H1 (cell line): ENCODE measurements around the gene USPL1. TPM values are rescaled to one million over a fixed set of nuclear protein-coding genes. Genes with fewer than 3 reads are reported as not detected.
A peak's percentile ranks its signal among the peaks of the same experiment; 100 is the strongest.

Experiments
- CTCF ChIA-PET: fragments of 300-600 bp; sonication (Branson Sonifier 250); formaldehyde crosslinking; loops from one replicate; lab custom pipeline; 2021; ENCODE audit not compliant: partially characterized antibody; lab: Charles Lee
- POLR2A ChIA-PET: fragments of 300-600 bp; sonication (Branson Sonifier 250); formaldehyde crosslinking; loops from one replicate; lab custom pipeline; 2021; ENCODE audit warnings: inconsistent platforms; ENCODE audit not compliant: partially characterized antibody; lab: Charles Lee
- DNase-seq, 2 experiments: peaks; one replicate each; pipeline versions ENCODE4 v3.0.0 to v3.0.0-alpha.2; 2010 to 2022; ENCODE audit warnings: low spot score in 2 of 2, low read depth in 1 of 2, mixed read lengths in 1 of 2
- FAIRE-seq: peaks from 2 replicates; lab custom pipeline; 2011; peaks lifted over from hg19 to GRCh38; lab: Jason Lieb, UNC
- H2AFZ ChIP-seq: 2 replicates; pipeline ENCODE4 v1.8.1; 2012; ENCODE audit warnings: low read length, inconsistent platforms
- H2AK5ac ChIP-seq: 2 replicates; pipeline ENCODE4 v1.6.1; 2013; ENCODE audit warnings: low read depth, low read length
- H2BK120ac ChIP-seq: replicated peaks from 2 replicates; pipeline ENCODE3; 2013; ENCODE audit warnings: low read depth, low read length, inconsistent platforms
- H2BK12ac ChIP-seq: 2 replicates; pipeline ENCODE4 v1.6.1; 2013; ENCODE audit warnings: low read depth, low read length
- H2BK15ac ChIP-seq: 2 replicates; pipeline ENCODE4 v1.6.1; 2013; ENCODE audit warnings: low read length
- H2BK20ac ChIP-seq: 2 replicates; pipeline ENCODE4 v1.6.1; 2013; ENCODE audit warnings: low read length
- H2BK5ac ChIP-seq: 2 replicates; pipeline ENCODE4 v1.6.1; 2013; ENCODE audit warnings: low read depth, low read length
- H3K14ac ChIP-seq: 2 replicates; pipeline ENCODE4 v1.6.1; 2013; ENCODE audit warnings: inconsistent platforms; ENCODE audit not compliant: insufficient read length
- H3K18ac ChIP-seq: 2 replicates; pipeline ENCODE4 v1.6.1; 2013; ENCODE audit warnings: low read length; ENCODE audit errors: extremely low read depth
- H3K23ac ChIP-seq: 2 replicates; pipeline ENCODE4 v1.6.1; 2013; ENCODE audit warnings: inconsistent platforms; ENCODE audit not compliant: insufficient read length
- H3K23me2 ChIP-seq: 2 replicates; pipeline ENCODE4 v1.6.1; 2013; ENCODE audit warnings: low read depth, low read length
- H3K27ac ChIP-seq: 2 replicates; pipeline ENCODE4 v1.6.1; 2011; ENCODE audit warnings: low read depth, low read length, inconsistent platforms
- H3K27me3 ChIP-seq, 4 experiments: replicated peaks in 1 of 4; 1 replicate in 1 of 4; 2 replicates in 3 of 4; pipeline versions ENCODE4 v1.6.1 to v1.8.1; 2011 to 2013; ENCODE audit warnings: low read length in 3 of 4, mild to moderate bottlenecking in 3 of 4, inconsistent platforms in 2 of 4, mixed read lengths in 2 of 4, moderate library complexity in 1 of 4; ENCODE audit not compliant: control insufficient read depth in 3 of 4, insufficient read depth in 3 of 4; ENCODE audit errors: extremely low read depth in 1 of 4
- H3K36me3 ChIP-seq, 4 experiments: 2 replicates each; pipeline versions ENCODE4 v1.6.1 to v1.8.1; 2011 to 2013; ENCODE audit warnings: mild to moderate bottlenecking in 4 of 4, low read length in 3 of 4, moderate library complexity in 2 of 4, control low read depth in 1 of 4, inconsistent platforms in 1 of 4; ENCODE audit not compliant: insufficient read depth in 4 of 4, control insufficient read depth in 2 of 4
- H3K4ac ChIP-seq: replicated peaks from 2 replicates; pipeline ENCODE3; 2013; ENCODE audit warnings: low read length, low read depth, mixed read lengths, inconsistent platforms; ENCODE audit not compliant: insufficient read length
- H3K4me1 ChIP-seq, 4 experiments: replicated peaks in 1 of 4; 1 replicate in 1 of 4; 2 replicates in 3 of 4; pipeline versions ENCODE4 v1.6.1 to v1.8.1; 2011 to 2013; ENCODE audit warnings: low read length in 3 of 4, inconsistent platforms in 2 of 4, mixed read lengths in 1 of 4; ENCODE audit not compliant: insufficient read depth in 4 of 4, control insufficient read depth in 3 of 4
- H3K4me2 ChIP-seq, 2 experiments: 2 replicates each; pipeline versions ENCODE4 v1.6.1 to v1.8.1; 2011 to 2013; ENCODE audit warnings: low read depth in 2 of 2, low read length in 2 of 2, control low read depth in 1 of 2, inconsistent platforms in 1 of 2, mild to moderate bottlenecking in 1 of 2; ENCODE audit not compliant: insufficient read depth in 1 of 2
- H3K4me3 ChIP-seq, 4 experiments: fragments of 200-600, 300-600 bp in 1 of 4; sonication (generic), shearing (Covaris generic), sonication (Bioruptor Twin) in 1 of 4; 2 replicates each; pipeline versions ENCODE4 v1.5.1 to v1.8.1; 2011 to 2016; ENCODE audit warnings: low read length in 4 of 4, low read depth in 3 of 4, control low read depth in 2 of 4, inconsistent platforms in 2 of 4, mild to moderate bottlenecking in 2 of 4, mixed read lengths in 1 of 4, moderate library complexity in 1 of 4; ENCODE audit not compliant: insufficient read depth in 2 of 4; ENCODE audit errors: extremely low read depth in 1 of 4
- H3K56ac ChIP-seq: replicated peaks from 2 replicates; pipeline ENCODE3; 2013; ENCODE audit warnings: low read depth, mild to moderate bottlenecking, mixed read lengths, low read length, inconsistent platforms; ENCODE audit not compliant: insufficient read length
- H3K79me1 ChIP-seq: 2 replicates; pipeline ENCODE4 v1.6.1; 2013; ENCODE audit warnings: low read depth, low read length, control low read depth
- H3K79me2 ChIP-seq, 2 experiments: 2 replicates each; pipeline versions ENCODE4 v1.6.1 to v1.8.1; 2012 to 2013; ENCODE audit warnings: low read length in 2 of 2, mild to moderate bottlenecking in 2 of 2, inconsistent platforms in 1 of 2; ENCODE audit not compliant: insufficient read depth in 2 of 2, control insufficient read depth in 1 of 2
- H3K9ac ChIP-seq, 4 experiments: replicated peaks in 1 of 4; 1 replicate in 1 of 4; 2 replicates in 3 of 4; pipeline versions ENCODE4 v1.6.1 to v1.8.1; 2011 to 2013; ENCODE audit warnings: low read depth in 3 of 4, low read length in 3 of 4, control low read depth in 2 of 4, mild to moderate bottlenecking in 2 of 4, moderate library complexity in 2 of 4, inconsistent platforms in 1 of 4; ENCODE audit errors: extremely low read depth in 1 of 4
- H3K9me3 ChIP-seq, 2 experiments: 2 replicates each; pipeline versions ENCODE4 v1.6.1 to v1.8.1; 2012 to 2013; ENCODE audit warnings: mild to moderate bottlenecking in 2 of 2, moderate library complexity in 2 of 2, control low read depth in 1 of 2, inconsistent platforms in 1 of 2, low read depth in 1 of 2, low read length in 1 of 2, mixed read lengths in 1 of 2; ENCODE audit not compliant: insufficient read depth in 2 of 2
- H4K20me1 ChIP-seq, 2 experiments: replicated peaks in 1 of 2; 2 replicates each; pipeline versions ENCODE3 to v1.8.1; 2011 to 2013; ENCODE audit warnings: inconsistent platforms in 2 of 2, low read length in 2 of 2, mild to moderate bottlenecking in 1 of 2; ENCODE audit not compliant: insufficient read depth in 2 of 2, control insufficient read depth in 1 of 2
- H4K5ac ChIP-seq: 2 replicates; pipeline ENCODE4 v1.6.1; 2013; ENCODE audit warnings: low read length, low read depth, mixed read lengths, inconsistent platforms; ENCODE audit not compliant: insufficient read length
- H4K8ac ChIP-seq: 2 replicates; pipeline ENCODE4 v1.8.0; 2013; ENCODE audit warnings: mild to moderate bottlenecking, moderate library complexity, low read length, inconsistent platforms; ENCODE audit not compliant: insufficient read depth; ENCODE audit errors: extremely low read depth
- H4K91ac ChIP-seq: replicated peaks from 2 replicates; pipeline ENCODE3; 2013; ENCODE audit warnings: low read length, mixed read lengths, inconsistent platforms; ENCODE audit not compliant: insufficient read length
- ASH2L ChIP-seq: fragments of 200-600, 300-600 bp; sonication (generic); IDR thresholded peaks from one replicate; pipeline ENCODE4 v1.7.1; 2017; ENCODE audit warnings: low read length
- CBX8 ChIP-seq: fragments of 300-800, 300-1000 bp; sonication (generic); IDR thresholded peaks from 2 replicates; pipeline ENCODE4 v1.7.1; 2016; ENCODE audit warnings: low read depth, low read length, borderline replicate concordance
- CTBP2 ChIP-seq: IDR thresholded peaks from 2 replicates; pipeline ENCODE4 v1.7.0; 2011; ENCODE audit warnings: borderline replicate concordance, mild to moderate bottlenecking, moderate library complexity, mixed read lengths, low read length; ENCODE audit not compliant: insufficient read depth, insufficient read length
- E2F6 ChIP-seq: IDR thresholded peaks from 2 replicates; pipeline ENCODE4 v1.6.1; 2012; ENCODE audit warnings: inconsistent platforms
- GABPA ChIP-seq: IDR thresholded peaks from 2 replicates; pipeline ENCODE4 v1.6.1; 2011; ENCODE audit warnings: mild to moderate bottlenecking, low read length, moderate library complexity, borderline replicate concordance; ENCODE audit not compliant: insufficient read depth
- JUND ChIP-seq: IDR thresholded peaks from 2 replicates; pipeline ENCODE4 v1.6.1; 2011; ENCODE audit warnings: mild to moderate bottlenecking, improper control_type of control experiment, low read length
- POLR2A ChIP-seq, 2 experiments: IDR thresholded peaks; 1 replicate in 1 of 2; 2 replicates in 1 of 2; pipeline ENCODE4 v1.6.1; 2011; ENCODE audit warnings: low read depth in 2 of 2, low read length in 2 of 2, mild to moderate bottlenecking in 2 of 2; ENCODE audit errors: control extremely low read depth in 1 of 2
- RAD21 ChIP-seq, 2 experiments: IDR thresholded peaks in 1 of 2; conservative IDR thresholded peaks in 1 of 2; 2 replicates each; pipeline ENCODE4 v1.6.1; 2011; ENCODE audit warnings: low read depth in 2 of 2, low read length in 2 of 2, improper control_type of control experiment in 1 of 2, inconsistent platforms in 1 of 2, mild to moderate bottlenecking in 1 of 2, moderate library complexity in 1 of 2
- SP2 ChIP-seq: IDR thresholded peaks from 2 replicates; pipeline ENCODE4 v1.6.1; 2012; ENCODE audit warnings: mild to moderate bottlenecking, low read length, inconsistent platforms
- SP4 ChIP-seq: IDR thresholded peaks from 2 replicates; pipeline ENCODE4 v1.6.1; 2012; ENCODE audit warnings: low read length, inconsistent platforms
- USF2 ChIP-seq: IDR thresholded peaks from 2 replicates; pipeline ENCODE4 v1.6.1; 2011; ENCODE audit warnings: low read length, improper control_type of control experiment
- YY1 ChIP-seq: IDR thresholded peaks from 2 replicates; pipeline ENCODE4 v1.6.1; 2011; ENCODE audit warnings: low read depth, mild to moderate bottlenecking, low read length
- WGBS, 2 experiments: shearing (Covaris generic) in 1 of 2; methylation state at CpG; one replicate each; pipeline versions ENCODE4 v1.1.6 to v1.1.7; 2013 to 2015; ENCODE audit warnings: low lambda C conversion rate in 2 of 2, mixed read lengths in 2 of 2, inconsistent platforms in 1 of 2, low coverage in 1 of 2, missing lambda C conversion rate in 1 of 2; ENCODE audit not compliant: insufficient replicate concordance in 2 of 2, insufficient coverage in 1 of 2, insufficient read length in 1 of 2; ENCODE audit errors: extremely low coverage in 1 of 2, missing lambda C conversion rate in 1 of 2; 5-methylcytosine and 5-hydroxymethylcytosine counted together
- polyA plus RNA-seq, 7 experiments: library from polyadenylated mRNA; depleted of rRNA in 3 of 7; stranded (reverse) in 5 of 7; unstranded in 2 of 7; fragments of >200 nt in 5 of 7; fragments of 200-250 nt in 2 of 7; gene quantifications; 1 replicate in 5 of 7; 2 replicates in 1 of 7; 4 replicates in 1 of 7; pipeline versions ENCODE4 v1.2.1 to v1.2.3, GENCODE V29; 2011 to 2013; ENCODE audit warnings: missing spikeins in 2 of 7, mixed read lengths in 2 of 7
- total RNA-seq: library from RNA; stranded (reverse); fragmentation: NEBNext Ultra II Directional; extraction: Animal tissue kit (Norgen Biotek cat#: 25700); gene quantifications from 2 replicates; pipeline ENCODE4 v1.2.1, GENCODE V29; 2021

Gene USPL1
- total and polyA plus RNA-seq, 2 of the 8 experiments (the other 6 are each of a cell fraction or from before 2014, with no cell fraction given), result 6.3 to 17.1 TPM

GRCh38 chr13:30581582-30581981 is 36.1 kb upstream of the USPL1 start:
- H3K4me3 ChIP-seq, result no peak overlapping the region
- no peak overlapping the region for H3K4ac ChIP-seq
- FAIRE-seq (peak; percentile 76), DNase-seq (no peak)
- H3K4me1 ChIP-seq, result peaks cover 0 to 2% (median 0%) of the 10 kb centered on the region in 4 experiments; a peak in 1 of 7 replicates
- H4K8ac ChIP-seq, result no peak overlapping the region
- H3K36me3 ChIP-seq, result no peaks in the 10 kb centered on the region
- H2BK5ac ChIP-seq, result no peak overlapping the region
- H2BK12ac ChIP-seq, result no peak overlapping the region
- ChIA-PET POLR2A (interaction anchor here (1.0 to 1.4 kb wide), 4 partner anchors 36 to 127 kb away, joined by 3 to 6 read pairs (median 4); partner anchors contain the start of genes HMGB1 and USPL1), CTCF (interaction anchor here (0.8 to 2.5 kb wide), 25 partner anchors 8 to 451 kb away, joined by 3 to 9 read pairs (median 4); partner anchors contain the start of gene HMGB1)
- H3K79me2 ChIP-seq, result no peaks in the 10 kb centered on the region
- H3K4me2 ChIP-seq, result no peak overlapping the region
- H4K5ac ChIP-seq, result no peak overlapping the region
- no peak overlapping the region for H3K27ac ChIP-seq
- no peaks in the 10 kb centered on the region; the same call in 1 of the 2 replicates for H3K23me2 ChIP-seq
- H3K18ac ChIP-seq, result no peak overlapping the region
- H3K56ac ChIP-seq, result no peak overlapping the region
- H3K9ac ChIP-seq, result no peak overlapping the region
- no peak overlapping the region for H2BK20ac ChIP-seq
- no peak overlapping the region for H2AK5ac ChIP-seq
- WGBS, 2 experiments, result 8% methylated on average over 1 of the region's 1 CpG; no CpG with 5 or more reads in 1 of the 2 experiments
- H3K27me3 ChIP-seq, result no peaks in the 10 kb centered on the region
- H3K79me1 ChIP-seq, result no peaks in the 10 kb centered on the region
- H2BK120ac ChIP-seq, result no peak overlapping the region
- H4K20me1 ChIP-seq, result no peaks in the 10 kb centered on the region
- no peak overlapping the region for H4K91ac ChIP-seq
- no peak overlapping the region for H2BK15ac ChIP-seq
- no peak overlapping the region for H3K23ac ChIP-seq
- no peak overlapping the region for H2AFZ ChIP-seq
- no peaks in the 10 kb centered on the region for H3K9me3 ChIP-seq
- H3K14ac ChIP-seq, result no peak overlapping the region
- no peak for TF ChIP-seq SP4
- no peak for TF ChIP-seq POLR2A (IDR thresholded peaks at IDR 0.05; ENCODE audit: control extremely low read depth in 1 of 2, low read depth in 2 of 2, low read length in 2 of 2)
- TF ChIP-seq RAD21 (IDR thresholded peaks at IDR 0.05 in 1 of 2, conservative IDR thresholded peaks at IDR 0.05 in 1 of 2; ENCODE audit: low read depth in 2 of 2, low read length in 2 of 2), result peak; percentile 70 to 74
- TF ChIP-seq SP2, result no peak
- TF ChIP-seq GABPA, result no peak
- TF ChIP-seq E2F6, result no peak
- TF ChIP-seq ASH2L, result no peak
- TF ChIP-seq USF2, result no peak
- TF ChIP-seq JUND, result no peak
- peak; percentile 31; the same call in 1 of the 2 replicates for TF ChIP-seq YY1
- no peak for TF ChIP-seq CTBP2
- no peak for TF ChIP-seq CBX8
